ENCODE measurements around the gene PCNT. TPM values are rescaled to one million over a fixed set of nuclear protein-coding genes. Genes with fewer than 3 reads are reported as not detected.
"Not testable (repeated sequence)": the region's sequence is repeated elsewhere in the genome, so short reads cannot be mapped to it uniquely, and the experiment has no call there.

Gene PCNT
- total RNA-seq, 1 donor from 2014 or later: 55.8 TPM

- H3K9me3 Mint-ChIP-seq; intact Hi-C loops (cut with micrococcal nuclease); H3K4me3 Mint-ChIP-seq (ENCODE audit: low read depth); H3K27ac Mint-ChIP-seq; H3K27me3 Mint-ChIP-seq (ENCODE audit: low read depth); DNase-seq (ENCODE audit: low spot score): not testable (repeated sequence)
- Mint-ChIP-seq H3K4me1 (ENCODE audit: low read depth) (peaks cover 19% of the 10 kb centered on the region), H3K36me3 (ENCODE audit: low read depth) (peaks cover 39% of the 10 kb centered on the region)
Observed at GRCh38 chr21:46372947-46373346, 49.0 kb downstream of the PCNT start.

GRCh38 chr21:46374761-46375389, 50.9 kb downstream of the PCNT start:
- Mint-ChIP-seq H3K4me1 (ENCODE audit: low read depth) (peaks cover 3% of the 10 kb centered on the region), H3K27me3 (ENCODE audit: low read depth) (no peaks in the 10 kb centered on the region), H3K36me3 (ENCODE audit: low read depth) (peaks cover 43% of the 10 kb centered on the region), H3K9me3 (peaks cover 5% of the 10 kb centered on the region), H3K4me3 (ENCODE audit: low read depth) (no peak overlapping the region), H3K27ac (no peak overlapping the region)
- DNase-seq (ENCODE audit: low spot score): no peak
- intact Hi-C loops (cut with micrococcal nuclease): no loop called here

- Mint-ChIP-seq H3K9me3 (peaks cover 5% of the 10 kb centered on the region), H3K27me3 (ENCODE audit: low read depth) (no peaks in the 10 kb centered on the region), H3K27ac (no peak overlapping the region), H3K36me3 (ENCODE audit: low read depth) (peaks cover 43% of the 10 kb centered on the region), H3K4me1 (ENCODE audit: low read depth) (peaks cover 3% of the 10 kb centered on the region), H3K4me3 (ENCODE audit: low read depth) (no peak overlapping the region)
- no peak for DNase-seq (ENCODE audit: low spot score)
- intact Hi-C loops (cut with micrococcal nuclease): no loop called here
Observed at GRCh38 chr21:46375560-46376230, 51.7 kb downstream of the PCNT start.

- intact Hi-C loops (cut with micrococcal nuclease): no loop called here
Observed at GRCh38 chr21:46376231-46376628, 52.3 kb downstream of the PCNT start.

GRCh38 chr21:46376856-46377453, 53.0 kb downstream of the PCNT start:
- peaks cover 12% of the 10 kb centered on the region for H3K9me3 Mint-ChIP-seq
- H3K4me1 Mint-ChIP-seq (ENCODE audit: low read depth): no peaks in the 10 kb centered on the region
- no peak overlapping the region for H3K4me3 Mint-ChIP-seq (ENCODE audit: low read depth)
- no peak for DNase-seq (ENCODE audit: low spot score)
- peaks cover 48% of the 10 kb centered on the region for H3K36me3 Mint-ChIP-seq (ENCODE audit: low read depth)
- intact Hi-C loops (cut with micrococcal nuclease): no loop called here
- no peak overlapping the region for H3K27ac Mint-ChIP-seq
- H3K27me3 Mint-ChIP-seq (ENCODE audit: low read depth): no peaks in the 10 kb centered on the region

More at GRCh38 chr21:46376231-46376628, 52.3 kb downstream of the PCNT start:
- peaks cover 5% of the 10 kb centered on the region for H3K9me3 Mint-ChIP-seq
- H3K27ac Mint-ChIP-seq: no peak overlapping the region
- H3K4me1 Mint-ChIP-seq (ENCODE audit: low read depth): peaks cover 3% of the 10 kb centered on the region
- H3K27me3 Mint-ChIP-seq (ENCODE audit: low read depth): no peaks in the 10 kb centered on the region
- H3K4me3 Mint-ChIP-seq (ENCODE audit: low read depth): no peak overlapping the region
- H3K36me3 Mint-ChIP-seq (ENCODE audit: low read depth): peaks cover 48% of the 10 kb centered on the region
- DNase-seq (ENCODE audit: low spot score): no peak

GRCh38 chr21:46377789-46378188, 53.8 kb downstream of the PCNT start:
- intact Hi-C loops (cut with micrococcal nuclease): no loop called here
- Mint-ChIP-seq H3K27me3 (ENCODE audit: low read depth) (no peaks in the 10 kb centered on the region), H3K27ac (peak overlapping the region; percentile 56), H3K9me3 (peaks cover 20% of the 10 kb centered on the region), H3K4me3 (ENCODE audit: low read depth) (no peak overlapping the region), H3K4me1 (ENCODE audit: low read depth) (no peaks in the 10 kb centered on the region), H3K36me3 (ENCODE audit: low read depth) (peaks cover 49% of the 10 kb centered on the region)
- no peak for DNase-seq (ENCODE audit: low spot score)

GRCh38 chr21:46379105-46379504, 55.1 kb downstream of the PCNT start:
- H3K27ac Mint-ChIP-seq: no peak overlapping the region
- peaks cover 34% of the 10 kb centered on the region for H3K9me3 Mint-ChIP-seq
- no peak for DNase-seq (ENCODE audit: low spot score)
- no peaks in the 10 kb centered on the region for H3K4me1 Mint-ChIP-seq (ENCODE audit: low read depth)
- peaks cover 61% of the 10 kb centered on the region for H3K36me3 Mint-ChIP-seq (ENCODE audit: low read depth)
- H3K27me3 Mint-ChIP-seq (ENCODE audit: low read depth): no peaks in the 10 kb centered on the region
- no peak overlapping the region for H3K4me3 Mint-ChIP-seq (ENCODE audit: low read depth)
- intact Hi-C loops (cut with micrococcal nuclease): no loop called here

- DNase-seq (ENCODE audit: low spot score): no peak
- H3K4me3 Mint-ChIP-seq (ENCODE audit: low read depth): no peak overlapping the region
Observed at GRCh38 chr21:46379691-46380090, 55.7 kb downstream of the PCNT start.

GRCh38 chr21:46381541-46381940, 57.6 kb downstream of the PCNT start:
- H3K4me1 Mint-ChIP-seq (ENCODE audit: low read depth): no peaks in the 10 kb centered on the region
- intact Hi-C loops (cut with micrococcal nuclease): no loop called here
- no peak for DNase-seq (ENCODE audit: low spot score)
- H3K4me3 Mint-ChIP-seq (ENCODE audit: low read depth): no peak overlapping the region
- H3K36me3 Mint-ChIP-seq (ENCODE audit: low read depth): peaks cover 78% of the 10 kb centered on the region
- H3K27me3 Mint-ChIP-seq (ENCODE audit: low read depth): no peaks in the 10 kb centered on the region
- peaks cover 37% of the 10 kb centered on the region for H3K9me3 Mint-ChIP-seq
- no peak overlapping the region for H3K27ac Mint-ChIP-seq

More at GRCh38 chr21:46379691-46380090, 55.7 kb downstream of the PCNT start:
- H3K27ac Mint-ChIP-seq: no peak overlapping the region
- intact Hi-C loops (cut with micrococcal nuclease): no loop called here
- H3K4me1 Mint-ChIP-seq (ENCODE audit: low read depth): no peaks in the 10 kb centered on the region
- H3K36me3 Mint-ChIP-seq (ENCODE audit: low read depth): peaks cover 67% of the 10 kb centered on the region
- H3K27me3 Mint-ChIP-seq (ENCODE audit: low read depth): no peaks in the 10 kb centered on the region
- H3K9me3 Mint-ChIP-seq: peaks cover 37% of the 10 kb centered on the region

- Mint-ChIP-seq H3K27me3 (ENCODE audit: low read depth) (no peaks in the 10 kb centered on the region), H3K36me3 (ENCODE audit: low read depth) (peaks cover 64% of the 10 kb centered on the region), H3K9me3 (peaks cover 35% of the 10 kb centered on the region), H3K4me3 (ENCODE audit: low read depth) (no peak overlapping the region), H3K27ac (no peak overlapping the region), H3K4me1 (ENCODE audit: low read depth) (no peaks in the 10 kb centered on the region)
- no peak for DNase-seq (ENCODE audit: low spot score)
- intact Hi-C loops (cut with micrococcal nuclease): no loop called here
Observed at GRCh38 chr21:46384556-46384955, 60.6 kb downstream of the PCNT start.

- peaks cover 59% of the 10 kb centered on the region for H3K36me3 Mint-ChIP-seq (ENCODE audit: low read depth)
- no peak for DNase-seq (ENCODE audit: low spot score)
- no peaks in the 10 kb centered on the region for H3K4me1 Mint-ChIP-seq (ENCODE audit: low read depth)
- intact Hi-C loops (cut with micrococcal nuclease): no loop called here
- no peak overlapping the region for H3K4me3 Mint-ChIP-seq (ENCODE audit: low read depth)
- H3K27ac Mint-ChIP-seq: no peak overlapping the region
- peaks cover 32% of the 10 kb centered on the region for H3K9me3 Mint-ChIP-seq
- H3K27me3 Mint-ChIP-seq (ENCODE audit: low read depth): no peaks in the 10 kb centered on the region
Observed at GRCh38 chr21:46385846-46386733, 62.1 kb downstream of the PCNT start.

- H3K9me3 Mint-ChIP-seq: peaks cover 28% of the 10 kb centered on the region
- no peak overlapping the region for H3K27ac Mint-ChIP-seq
- no peaks in the 10 kb centered on the region for H3K4me1 Mint-ChIP-seq (ENCODE audit: low read depth)
- H3K4me3 Mint-ChIP-seq (ENCODE audit: low read depth): no peak overlapping the region
- H3K27me3 Mint-ChIP-seq (ENCODE audit: low read depth): no peaks in the 10 kb centered on the region
- H3K36me3 Mint-ChIP-seq (ENCODE audit: low read depth): peaks cover 52% of the 10 kb centered on the region
- no peak for DNase-seq (ENCODE audit: low spot score)
- intact Hi-C loops (cut with micrococcal nuclease): no loop called here
Observed at GRCh38 chr21:46386734-46387088, 62.8 kb downstream of the PCNT start.
